Gastroesophageal sphincter (tissue), 4 donors: ENCODE measurements around the gene PTPRN2. TPM values are rescaled to one million over a fixed set of nuclear protein-coding genes. Genes with fewer than 3 reads are reported as not detected.
"Not testable (repeated sequence)": the region's sequence is repeated elsewhere in the genome, so short reads cannot be mapped to it uniquely, and the experiment has no call there.

Experiments
- ATAC-seq: fragments of 150-250 bp; one replicate; pipeline ENCODE4 v1.9.1; 2016; ENCODE audit warnings: mild to moderate bottlenecking, moderate library complexity
- H3K27ac ChIP-seq, 4 donors: fragments of 200-600 bp; sonication (generic) in 3 of 4; 1 replicate in 3 of 4; 2 replicates in 1 of 4; pipeline ENCODE4 v1.5.1; 2016 to 2019
- H3K27me3 ChIP-seq: fragments of 200-600 bp; sonication (generic); one replicate; pipeline ENCODE4 v1.5.1; 2019
- H3K36me3 ChIP-seq, 2 donors: fragments of 200-600 bp; sonication (generic); one replicate each; pipeline ENCODE4 v1.5.1; 2019; ENCODE audit warnings: control low read depth in 1 of 2
- H3K4me1 ChIP-seq, 3 donors: fragments of 200-600 bp; sonication (generic); 1 replicate in 2 of 3; 2 replicates in 1 of 3; pipeline ENCODE4 v1.5.1; 2016 to 2019; ENCODE audit warnings: control low read depth in 2 of 3
- H3K4me3 ChIP-seq, 2 donors: fragments of 200-600 bp; sonication (generic); one replicate each; pipeline ENCODE4 v1.5.1; 2019; ENCODE audit warnings: mild to moderate bottlenecking in 1 of 2, moderate library complexity in 1 of 2
- H3K9me3 ChIP-seq, 3 donors: fragments of 200-600 bp; sonication (generic); one replicate each; pipeline ENCODE4 v1.5.1; 2017 to 2019; ENCODE audit warnings: control low read depth in 2 of 3
- EP300 ChIP-seq: sonication (generic); formaldehyde crosslinking; IDR thresholded peaks from one replicate; pipeline ENCODE4 v1.6.1; 2017; ENCODE audit warnings: antibody characterized with exemption, mild to moderate bottlenecking
- POLR2A ChIP-seq, 2 donors: fragments of 450-650 bp; IDR thresholded peaks; one replicate each; pipeline ENCODE4 v1.6.1; 2017; ENCODE audit warnings: antibody characterized with exemption in 2 of 2, mild to moderate bottlenecking in 2 of 2, moderate library complexity in 1 of 2
- POLR2AphosphoS5 ChIP-seq: sonication (generic); formaldehyde crosslinking; IDR thresholded peaks from one replicate; pipeline ENCODE4 v1.6.1; 2017; ENCODE audit warnings: antibody characterized with exemption
- WGBS, 2 donors: methylation state at CpG; one replicate each; pipeline ENCODE4 v1.1.5; 2018; ENCODE audit warnings: low coverage in 1 of 2; 5-methylcytosine and 5-hydroxymethylcytosine counted together
- total RNA-seq, 4 donors: library from RNA; depleted of rRNA; stranded (reverse); fragments of >200 nt; gene quantifications; one replicate each; pipeline ENCODE4 v1.1.0, GENCODE V29; 2016
- TF ChIP-seq, protein P1 (sequence below), 4 experiments: fragments of 200-600 bp in 2 of 4; fragments of 450-650 bp in 2 of 4; sonication (generic) in 1 of 4; IDR thresholded peaks; one replicate each; pipeline ENCODE4 v1.5.1; 2017 to 2019; ENCODE audit warnings: antibody characterized with exemption in 4 of 4, mild to moderate bottlenecking in 2 of 4, moderate library complexity in 2 of 4

Gene PTPRN2
- total RNA-seq, 4 donors from 2014 or later: 1.7 to 4.7 (median 3.3) TPM

- Histone ChIP-seq H3K36me3 (no peaks in the 10 kb centered on the region), H3K9me3 (no peaks in the 10 kb centered on the region), H3K4me3 (no peak overlapping the region), H3K27me3 (peaks cover 51% of the 10 kb centered on the region), H3K27ac (no peak overlapping the region), H3K4me1 (no peaks in the 10 kb centered on the region)
- WGBS, 2 donors: 80 to 83% methylated on average over 3 to 7 of the region's 11 CpGs
- ATAC-seq: no peak
- TF ChIP-seq EP300 (no peak), POLR2A (IDR thresholded peaks at IDR 0.05) (no peak), POLR2AphosphoS5 (no peak)
- TF ChIP-seq, protein P1, sequence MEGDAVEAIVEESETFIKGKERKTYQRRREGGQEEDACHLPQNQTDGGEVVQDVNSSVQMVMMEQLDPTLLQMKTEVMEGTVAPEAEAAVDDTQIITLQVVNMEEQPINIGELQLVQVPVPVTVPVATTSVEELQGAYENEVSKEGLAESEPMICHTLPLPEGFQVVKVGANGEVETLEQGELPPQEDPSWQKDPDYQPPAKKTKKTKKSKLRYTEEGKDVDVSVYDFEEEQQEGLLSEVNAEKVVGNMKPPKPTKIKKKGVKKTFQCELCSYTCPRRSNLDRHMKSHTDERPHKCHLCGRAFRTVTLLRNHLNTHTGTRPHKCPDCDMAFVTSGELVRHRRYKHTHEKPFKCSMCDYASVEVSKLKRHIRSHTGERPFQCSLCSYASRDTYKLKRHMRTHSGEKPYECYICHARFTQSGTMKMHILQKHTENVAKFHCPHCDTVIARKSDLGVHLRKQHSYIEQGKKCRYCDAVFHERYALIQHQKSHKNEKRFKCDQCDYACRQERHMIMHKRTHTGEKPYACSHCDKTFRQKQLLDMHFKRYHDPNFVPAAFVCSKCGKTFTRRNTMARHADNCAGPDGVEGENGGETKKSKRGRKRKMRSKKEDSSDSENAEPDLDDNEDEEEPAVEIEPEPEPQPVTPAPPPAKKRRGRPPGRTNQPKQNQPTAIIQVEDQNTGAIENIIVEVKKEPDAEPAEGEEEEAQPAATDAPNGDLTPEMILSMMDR (IDR thresholded peaks at IDR 0.05): no peak
Measured at GRCh38 chr7:158255156-158255555, 332.5 kb downstream of the PTPRN2 start.

DNA sequence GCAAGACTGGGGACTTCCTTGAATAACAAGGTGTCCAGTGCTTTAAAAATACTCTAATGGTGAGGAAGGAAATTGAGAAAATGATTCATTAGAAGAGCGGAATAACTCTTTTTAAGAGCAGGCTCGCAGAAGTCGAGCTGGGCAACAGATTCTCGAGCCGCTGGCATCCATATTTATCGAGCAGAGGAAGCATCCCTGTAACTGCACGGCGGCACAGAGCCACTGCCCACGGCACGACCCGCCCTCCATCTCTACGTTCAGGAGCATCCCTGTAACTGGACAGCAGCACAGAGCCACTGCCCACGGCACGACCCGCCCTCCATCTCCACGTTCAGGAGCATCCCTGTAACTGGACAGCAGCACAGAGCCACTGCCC is 334.0 kb downstream of the PTPRN2 start:
- H3K4me1 ChIP-seq, H3K27ac ChIP-seq, ATAC-seq, H3K36me3 ChIP-seq, H3K4me3 ChIP-seq, H3K9me3 ChIP-seq: not testable (repeated sequence)
- WGBS, 2 donors: 86 to 100% methylated on average over 5 of the region's 16 CpGs
- peaks cover 37% of the 10 kb centered on the region for H3K27me3 ChIP-seq

- TF ChIP-seq POLR2A (IDR thresholded peaks at IDR 0.05) (no peak), EP300 (no peak), POLR2AphosphoS5 (no peak)
- TF ChIP-seq, protein P1 (IDR thresholded peaks at IDR 0.05): no peak
- Histone ChIP-seq H3K27ac (no peak overlapping the region), H3K36me3 (no peaks in the 10 kb centered on the region), H3K4me1 (no peaks in the 10 kb centered on the region), H3K4me3 (no peak overlapping the region), H3K9me3 (no peaks in the 10 kb centered on the region), H3K27me3 (peaks cover 31% of the 10 kb centered on the region)
- ATAC-seq: no peak
- WGBS, 2 donors: 81 to 95% methylated on average over 6 to 10 of the region's 34 CpGs
Measured at GRCh38 chr7:158252837-158253669, 334.6 kb downstream of the PTPRN2 start.

DNA sequence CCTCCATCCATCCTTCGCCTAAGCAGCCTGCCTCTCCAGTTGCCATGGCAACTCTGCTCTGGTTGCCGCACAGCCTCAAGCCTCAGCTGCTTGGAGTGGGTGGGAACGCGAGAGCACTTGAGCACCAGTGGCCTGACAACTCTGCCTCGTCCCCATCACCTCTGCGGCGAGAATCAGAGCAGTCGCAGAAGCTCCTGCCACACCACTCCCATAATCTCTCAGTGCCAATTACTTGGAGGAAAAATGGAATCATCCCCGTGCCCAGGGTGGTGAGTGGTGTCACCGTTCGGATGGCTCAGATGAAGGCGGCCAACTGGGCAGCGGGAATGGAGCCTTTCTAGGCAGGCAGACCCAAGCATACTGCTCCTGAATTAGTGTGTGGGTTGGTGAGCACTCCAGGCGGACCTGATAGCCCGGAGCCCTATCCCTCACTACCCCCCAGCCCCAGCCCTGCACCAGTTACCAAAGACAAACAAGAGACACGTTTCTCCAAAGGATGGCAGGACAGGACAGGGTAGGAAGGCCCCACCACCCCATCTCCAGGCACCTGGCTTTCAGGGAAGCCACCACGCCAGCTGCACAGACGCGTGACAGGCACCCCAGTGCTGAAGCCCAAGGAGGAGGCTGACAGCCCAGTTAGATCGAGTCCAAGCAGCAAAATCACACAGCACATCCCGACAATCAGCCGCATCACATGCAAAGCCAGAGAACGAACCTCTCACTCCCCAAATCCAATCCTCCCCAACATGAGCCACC is 335.4 kb downstream of the PTPRN2 start:
- H3K9me3 ChIP-seq: no peaks in the 10 kb centered on the region
- no peak for ATAC-seq
- WGBS, 2 donors: no CpG with 5 or more reads among the region's 23 CpGs
- no peaks in the 10 kb centered on the region for H3K4me1 ChIP-seq
- no peak overlapping the region for H3K4me3 ChIP-seq
- no peak overlapping the region for H3K27ac ChIP-seq
- H3K27me3 ChIP-seq: peaks cover 23% of the 10 kb centered on the region
- TF ChIP-seq POLR2A (IDR thresholded peaks at IDR 0.05) (no peak), POLR2AphosphoS5 (no peak)
- H3K36me3 ChIP-seq: no peaks in the 10 kb centered on the region

DNA sequence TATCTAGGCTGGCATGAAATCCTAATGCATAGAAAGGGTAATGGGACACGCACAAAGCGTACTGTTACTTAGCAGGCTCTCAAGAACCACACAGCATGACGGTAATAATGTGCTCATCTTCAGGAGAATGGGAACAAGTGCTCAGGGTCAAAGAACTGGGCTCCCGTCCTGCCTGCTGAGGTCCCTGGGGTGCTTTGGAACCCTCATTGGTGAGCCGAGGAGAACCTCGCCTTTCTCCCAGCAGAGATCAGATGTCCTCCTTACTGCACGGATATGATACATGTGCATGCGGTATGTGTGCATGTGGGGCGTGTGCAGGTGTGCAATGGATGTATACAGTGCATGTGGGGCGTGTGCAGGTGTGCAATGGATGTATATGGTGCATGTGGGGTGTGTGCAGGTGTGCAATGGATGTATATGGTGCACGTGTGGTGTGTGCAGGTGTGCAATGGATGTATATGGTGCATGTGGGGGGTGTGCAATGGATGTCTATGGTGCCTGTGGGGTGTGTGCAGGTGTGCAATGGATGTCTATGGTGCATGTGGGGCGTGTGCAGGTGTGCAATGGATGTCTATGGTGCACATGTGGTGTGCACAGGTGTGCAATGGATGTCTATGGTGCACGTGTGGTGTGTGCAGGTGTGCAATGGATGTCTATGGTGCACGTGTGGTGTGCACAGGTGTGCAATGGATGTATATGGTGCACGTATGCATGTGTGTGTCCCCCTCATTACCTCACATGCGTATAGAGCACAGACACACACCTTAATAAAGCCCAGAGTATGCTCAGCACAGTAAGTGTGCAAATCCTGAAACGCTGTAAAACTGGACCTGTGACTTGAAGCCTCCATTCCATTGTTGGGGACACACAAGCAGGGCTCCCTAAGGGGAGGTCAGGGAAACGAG is 336.3 kb downstream of the PTPRN2 start:
- H3K4me1 ChIP-seq: no peaks in the 10 kb centered on the region
- H3K27ac ChIP-seq: no peak overlapping the region
- no peak for ATAC-seq
- peaks cover 18% of the 10 kb centered on the region for H3K27me3 ChIP-seq
- WGBS, 2 donors: 74 to 88% methylated on average over 7 to 16 of the region's 18 CpGs
- no peaks in the 10 kb centered on the region for H3K36me3 ChIP-seq
- no peaks in the 10 kb centered on the region for H3K9me3 ChIP-seq
- TF ChIP-seq POLR2AphosphoS5 (no peak), EP300 (no peak), POLR2A (IDR thresholded peaks at IDR 0.05) (no peak)
- TF ChIP-seq, protein P1 (IDR thresholded peaks at IDR 0.05): no peak
- no peak overlapping the region for H3K4me3 ChIP-seq
